OCI-LY1 (cell line): ENCODE results near the gene BMI1.
A peak's percentile ranks its signal among the peaks of the same experiment; 100 is the strongest.

Experiments
- H2AFZ ChIP-seq: fragments of 200-600 bp; sonication (generic), shearing (Covaris generic); 2 replicates; pipeline ENCODE4 v1.6.0; 2014; ENCODE audit warnings: antibody characterized with exemption, mild to moderate bottlenecking, low read length
- H3F3A ChIP-seq: fragments of 200-600 bp; sonication (generic), shearing (Covaris generic); 2 replicates; pipeline ENCODE4 v1.6.0; 2014; ENCODE audit warnings: mild to moderate bottlenecking, antibody characterized with exemption, low read length, moderate library complexity; ENCODE audit not compliant: insufficient read depth
- H3K27ac ChIP-seq: fragments of 200-600 bp; sonication (generic); 2 replicates; pipeline ENCODE4 v1.5.1; 2014; ENCODE audit warnings: low read length, mixed run types, mild to moderate bottlenecking, low read depth; ENCODE audit not compliant: poor library complexity, severe bottlenecking
- H3K27me3 ChIP-seq: fragments of 200-600 bp; sonication (generic); 2 replicates; pipeline ENCODE4 v1.6.0; 2014; ENCODE audit warnings: antibody characterized with exemption, mild to moderate bottlenecking, low read length, moderate library complexity; ENCODE audit not compliant: insufficient read depth
- H3K36me3 ChIP-seq: fragments of 200-600 bp; sonication (generic); 2 replicates; pipeline ENCODE4 v1.6.1; 2014; ENCODE audit warnings: mild to moderate bottlenecking, antibody characterized with exemption, low read length, moderate library complexity, mixed read lengths; ENCODE audit not compliant: insufficient read depth
- H3K4me1 ChIP-seq: fragments of 200-600 bp; sonication (generic); 2 replicates; pipeline ENCODE4 v1.5.1; 2014; ENCODE audit warnings: mild to moderate bottlenecking, low read length, moderate library complexity; ENCODE audit not compliant: insufficient read depth, severe bottlenecking
- H3K4me2 ChIP-seq: fragments of 200-600 bp; sonication (generic), shearing (Covaris generic); 2 replicates; pipeline ENCODE4 v1.6.1; 2014; ENCODE audit warnings: low read length
- H3K4me3 ChIP-seq: fragments of 200-600 bp; sonication (generic); 2 replicates; pipeline ENCODE4 v1.5.1; 2014; ENCODE audit warnings: low read length, low read depth, mild to moderate bottlenecking, mixed read lengths; ENCODE audit not compliant: poor library complexity, severe bottlenecking
- H3K79me2 ChIP-seq: fragments of 200-600 bp; shearing (Covaris generic); 2 replicates; pipeline ENCODE4 v1.6.1; 2016; ENCODE audit warnings: mixed run types, low read length, mixed read lengths; ENCODE audit not compliant: insufficient read depth
- H3K9ac ChIP-seq: fragments of 200-600 bp; sonication (generic), shearing (Covaris generic); 2 replicates; pipeline ENCODE4 v1.6.1; 2014; ENCODE audit warnings: mild to moderate bottlenecking, low read length, mixed read lengths
- H3K9me2 ChIP-seq: fragments of 200-600 bp; sonication (generic), shearing (Covaris generic); 2 replicates; pipeline ENCODE4 v1.6.1; 2014; ENCODE audit warnings: low read depth, mild to moderate bottlenecking, low read length, mixed read lengths
- H3K9me3 ChIP-seq: fragments of 200-600 bp; shearing (Covaris generic); 2 replicates; pipeline ENCODE4 v1.6.1; 2014; ENCODE audit warnings: low read length, mixed read lengths
- H4K20me1 ChIP-seq: fragments of 200-600 bp; sonication (generic), shearing (Covaris generic); 2 replicates; pipeline ENCODE4 v1.6.0; 2016; ENCODE audit warnings: mild to moderate bottlenecking, low read length; ENCODE audit not compliant: insufficient read depth
- CTCF ChIP-seq: fragments of 200-600 bp; sonication (generic), shearing (Covaris generic); IDR thresholded peaks from 2 replicates; pipeline ENCODE4 v1.5.1; 2017; ENCODE audit warnings: mild to moderate bottlenecking, antibody characterized with exemption, low read length, moderate library complexity, mixed read lengths
- EZH2 ChIP-seq: fragments of 200-600 bp; sonication (generic), shearing (Covaris generic); IDR thresholded peaks from 2 replicates; pipeline ENCODE4 v1.8.0; 2017; ENCODE audit warnings: borderline replicate concordance, mixed run types, mild to moderate bottlenecking, antibody characterized with exemption, low read length, moderate library complexity, mixed read lengths

The BMI1 gene

GRCh38 chr10:22326145-22326702 lies 5.3 kb downstream of the BMI1 start:
- Histone ChIP-seq H4K20me1 (peaks cover 3% of the 10 kb centered on the region; the same call in 1 of the 2 replicates), H3K79me2 (no peaks in the 10 kb centered on the region), H3K9ac (no peak overlapping the region), H3K36me3 (peaks cover 19% of the 10 kb centered on the region), H2AFZ (no peak overlapping the region), H3K9me2 (no peaks in the 10 kb centered on the region; the same call in 1 of the 2 replicates), H3F3A (no peaks in the 10 kb centered on the region), H3K27me3 (peaks cover 3% of the 10 kb centered on the region; the same call in 1 of the 2 replicates), H3K4me3 (peak overlapping the region; percentile 68), H3K27ac (no peak overlapping the region), H3K9me3 (no peaks in the 10 kb centered on the region), H3K4me1 (peaks cover 35% of the 10 kb centered on the region), H3K4me2 (0 out of 2 replicates have a peak overlapping the region, but pooled peaks have one; percentile 64)
- TF ChIP-seq CTCF: no peak
- TF ChIP-seq EZH2: no peak

GRCh38 chr10:22329150-22329549 lies 8.3 kb downstream of the BMI1 start:
- Histone ChIP-seq H3K4me1 (peaks cover 15% of the 10 kb centered on the region), H3K36me3 (peaks cover 19% of the 10 kb centered on the region), H3K27ac (no peak overlapping the region), H3K9ac (no peak overlapping the region), H3K27me3 (no peaks in the 10 kb centered on the region), H3K4me2 (no peak overlapping the region), H3K9me3 (no peaks in the 10 kb centered on the region), H3K9me2 (no peaks in the 10 kb centered on the region; the same call in 1 of the 2 replicates), H3K79me2 (no peaks in the 10 kb centered on the region), H3K4me3 (no peak overlapping the region), H2AFZ (no peak overlapping the region), H4K20me1 (no peaks in the 10 kb centered on the region), H3F3A (no peaks in the 10 kb centered on the region)
- TF ChIP-seq CTCF (no peak), EZH2 (no peak)

- H3K4me2 ChIP-seq: no peak overlapping the region
- H3K4me1 ChIP-seq: peaks cover 12% of the 10 kb centered on the region
- H2AFZ ChIP-seq: no peak overlapping the region
- H3K36me3 ChIP-seq: peaks cover 19% of the 10 kb centered on the region
- H3K9ac ChIP-seq: no peak overlapping the region
- TF ChIP-seq EZH2: no peak
- no peak for TF ChIP-seq CTCF
- H3K27me3 ChIP-seq: peaks cover 1% of the 10 kb centered on the region
- no peaks in the 10 kb centered on the region for H3F3A ChIP-seq
- H4K20me1 ChIP-seq: no peaks in the 10 kb centered on the region
- no peaks in the 10 kb centered on the region for H3K9me3 ChIP-seq
- no peaks in the 10 kb centered on the region; the same call in 1 of the 2 replicates for H3K9me2 ChIP-seq
- H3K27ac ChIP-seq: no peak overlapping the region
- H3K4me3 ChIP-seq: no peak overlapping the region
- H3K79me2 ChIP-seq: no peaks in the 10 kb centered on the region
Measured at GRCh38 chr10:22332116-22332692, 11.3 kb downstream of the BMI1 start.
